Measurements from ENCODE around the gene CSF3. TPM values are rescaled to one million over a fixed set of nuclear protein-coding genes. Genes with fewer than 3 reads are reported as not detected.
"Not testable (repeated sequence)": the region's sequence is repeated elsewhere in the genome, so short reads cannot be mapped to it uniquely, and the experiment has no call there.

The CSF3 gene
- total RNA-seq, 1 experiment from 2014 or later, result not detected

DNA sequence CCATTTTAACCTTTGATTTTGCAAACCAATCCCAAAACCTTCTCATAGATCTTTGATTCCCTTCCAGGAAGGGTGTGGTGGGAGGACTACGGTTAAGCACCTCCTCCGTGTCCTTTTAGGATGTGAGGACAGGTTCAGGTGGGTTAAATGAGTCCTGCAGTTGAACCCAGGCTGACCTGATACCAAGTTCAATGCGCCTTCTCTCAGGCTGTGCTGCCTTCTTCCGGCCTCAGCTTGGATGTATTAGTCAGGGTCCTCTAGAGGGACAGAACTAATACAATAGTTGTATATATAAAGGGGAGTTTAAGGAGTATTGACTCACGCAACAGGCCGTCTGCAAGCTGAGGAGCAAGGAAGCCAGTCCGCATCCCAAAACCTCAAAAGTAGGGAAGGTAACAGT is 10.5 kb upstream of the CSF3 start (continued):
- TF ChIP-seq, protein P1, sequence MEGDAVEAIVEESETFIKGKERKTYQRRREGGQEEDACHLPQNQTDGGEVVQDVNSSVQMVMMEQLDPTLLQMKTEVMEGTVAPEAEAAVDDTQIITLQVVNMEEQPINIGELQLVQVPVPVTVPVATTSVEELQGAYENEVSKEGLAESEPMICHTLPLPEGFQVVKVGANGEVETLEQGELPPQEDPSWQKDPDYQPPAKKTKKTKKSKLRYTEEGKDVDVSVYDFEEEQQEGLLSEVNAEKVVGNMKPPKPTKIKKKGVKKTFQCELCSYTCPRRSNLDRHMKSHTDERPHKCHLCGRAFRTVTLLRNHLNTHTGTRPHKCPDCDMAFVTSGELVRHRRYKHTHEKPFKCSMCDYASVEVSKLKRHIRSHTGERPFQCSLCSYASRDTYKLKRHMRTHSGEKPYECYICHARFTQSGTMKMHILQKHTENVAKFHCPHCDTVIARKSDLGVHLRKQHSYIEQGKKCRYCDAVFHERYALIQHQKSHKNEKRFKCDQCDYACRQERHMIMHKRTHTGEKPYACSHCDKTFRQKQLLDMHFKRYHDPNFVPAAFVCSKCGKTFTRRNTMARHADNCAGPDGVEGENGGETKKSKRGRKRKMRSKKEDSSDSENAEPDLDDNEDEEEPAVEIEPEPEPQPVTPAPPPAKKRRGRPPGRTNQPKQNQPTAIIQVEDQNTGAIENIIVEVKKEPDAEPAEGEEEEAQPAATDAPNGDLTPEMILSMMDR (IDR thresholded peaks at IDR 0.05 in 2 of 3, conservative IDR thresholded peaks at IDR 0.05 in 1 of 3; ENCODE audit: borderline replicate concordance in 1 of 3, insufficient read depth in 1 of 3, low read depth in 2 of 3, low read length in 2 of 3), result no peak
- TF ChIP-seq SP1 (IDR thresholded peaks at IDR 0.05; ENCODE audit: low read depth), result no peak
- no peak for TF ChIP-seq YY1 (IDR thresholded peaks at IDR 0.05; ENCODE audit: extremely low read depth, insufficient replicate concordance, low read depth, low read length)
- no peak for TF ChIP-seq RAD21 (IDR thresholded peaks at IDR 0.05; ENCODE audit: low read depth)
- TF ChIP-seq CBX3 (IDR thresholded peaks at IDR 0.05; ENCODE audit: low read depth), result no peak

DNA sequence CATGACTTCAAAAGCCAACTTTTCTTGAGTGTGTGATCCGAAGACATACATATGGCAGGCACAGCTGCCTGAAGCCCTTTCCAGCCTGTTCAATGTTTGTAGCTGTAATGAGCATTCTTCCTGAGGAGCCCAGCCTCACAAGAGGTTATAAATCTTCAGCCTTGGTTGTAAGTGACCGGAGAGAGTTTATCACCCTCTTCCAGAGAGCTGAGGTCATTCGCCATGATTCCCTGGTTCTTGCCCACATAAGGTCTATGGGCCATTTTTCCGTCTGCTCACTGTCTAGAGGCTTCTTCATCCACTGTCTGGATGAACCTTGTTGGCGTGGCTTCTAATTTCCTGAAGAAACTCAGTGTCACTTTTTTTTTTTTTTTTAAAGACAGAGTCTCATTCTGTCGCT is 9.7 kb upstream of the CSF3 start:
- no peaks in the 10 kb centered on the region for H3K4me1 ChIP-seq (ENCODE audit: control insufficient read depth in 1 of 2, insufficient read depth in 2 of 2, low read length in 2 of 2)
- POLR2A ChIA-PET, result no interaction called here
- no peak for DNase-seq (ENCODE audit: low read depth, low spot score)
- no peak overlapping the region for H3K9ac ChIP-seq (ENCODE audit: low read length)
- BruUV-seq (replicated peaks), result no TSS peak
- no peaks in the 10 kb centered on the region for H3K36me3 ChIP-seq (ENCODE audit: control insufficient read depth in 1 of 2, insufficient read depth in 2 of 2, low read length in 2 of 2)
- H3K27me3 ChIP-seq (ENCODE audit: insufficient read depth, low read length), result no peaks in the 10 kb centered on the region
- H3K4me2 ChIP-seq (ENCODE audit: low read length), result no peak overlapping the region
- TF ChIP-seq FOSL1 (IDR thresholded peaks at IDR 0.05; ENCODE audit: low read depth) (no peak), TCF7L2 (IDR thresholded peaks at IDR 0.05; ENCODE audit: borderline replicate concordance, extremely low read depth, insufficient read depth, insufficient read length) (no peak), ZFX (IDR thresholded peaks at IDR 0.05) (no peak), POLR2A (IDR thresholded peaks at IDR 0.05; ENCODE audit: borderline replicate concordance, extremely low read depth, insufficient read depth, insufficient read length) (no peak)
- H3K27ac ChIP-seq (ENCODE audit: low read depth, low read length), result no peak overlapping the region
- RAD21 ChIA-PET (ENCODE audit: low non-redundant PET in 1 of 2, low total read pairs in 2 of 2, uncharacterized antibody in 2 of 2, unreplicated experiment in 2 of 2), result no interaction called here
- no peak for ATAC-seq
- H4K20me1 ChIP-seq (ENCODE audit: insufficient read depth), result no peaks in the 10 kb centered on the region
- H3K9me2 ChIP-seq (ENCODE audit: insufficient read depth), result no peaks in the 10 kb centered on the region
- H2AFZ ChIP-seq (ENCODE audit: low read depth, low read length, poor library complexity, severe bottlenecking), result no peak overlapping the region
- no peak overlapping the region for H3K4me3 ChIP-seq (replicated peaks in 1 of 2; ENCODE audit: low read depth in 1 of 2, low read length in 2 of 2)
- H3K9me3 ChIP-seq (ENCODE audit: control insufficient read depth in 1 of 2, insufficient read depth in 1 of 2, low read depth in 1 of 2, low read length in 2 of 2), result no peaks in the 10 kb centered on the region
- no peaks in the 10 kb centered on the region for H3K79me2 ChIP-seq (ENCODE audit: insufficient read depth, low read length)
- intact Hi-C loops (cut with micrococcal nuclease), result no loop called here
- CTCF ChIA-PET, result interaction anchor here (1.5 kb wide), 1 partner anchor 8 kb away, joined by 6 read pairs; no protein-coding TSS in a partner anchor

DNA sequence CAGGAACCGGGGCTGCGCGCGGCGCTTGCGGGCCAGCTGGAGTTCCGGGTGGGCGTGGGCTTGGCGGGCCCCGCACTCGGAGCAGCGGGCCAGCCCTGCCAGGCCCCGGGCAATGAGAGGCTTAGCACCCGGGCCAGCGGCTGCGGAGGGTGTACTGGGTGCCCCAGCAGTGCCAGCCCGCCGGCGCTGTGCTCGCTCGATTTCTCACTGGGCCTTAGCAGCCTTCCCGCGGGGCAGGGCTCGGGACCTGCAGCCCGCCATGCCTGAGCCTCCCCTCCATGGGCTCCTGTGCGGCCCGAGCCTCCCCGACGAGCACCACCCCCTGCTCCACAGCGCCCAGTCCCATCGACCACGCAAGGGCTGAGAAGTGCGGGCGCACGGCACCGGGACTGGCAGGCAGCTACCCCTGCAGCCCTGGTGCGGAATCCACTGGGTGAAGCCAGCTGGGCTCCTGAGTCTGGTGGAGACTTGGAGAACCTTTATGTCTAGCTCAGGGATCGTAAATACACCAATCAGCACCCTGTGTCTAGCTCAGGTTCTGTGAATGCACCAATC is 4.2 kb upstream of the CSF3 start:
- H3K4me1 ChIP-seq (ENCODE audit: control insufficient read depth in 1 of 2, insufficient read depth in 2 of 2, low read length in 2 of 2); H3K27me3 ChIP-seq (ENCODE audit: insufficient read depth, low read length); H3K4me3 ChIP-seq (replicated peaks in 1 of 2; ENCODE audit: low read depth in 1 of 2, low read length in 2 of 2); POLR2A ChIA-PET; BruUV-seq (replicated peaks); H3K79me2 ChIP-seq (ENCODE audit: insufficient read depth, low read length); CTCF ChIA-PET; H3K27ac ChIP-seq (ENCODE audit: low read depth, low read length); H3K9me2 ChIP-seq (ENCODE audit: insufficient read depth); H3K4me2 ChIP-seq (ENCODE audit: low read length); H3K36me3 ChIP-seq (ENCODE audit: control insufficient read depth in 1 of 2, insufficient read depth in 2 of 2, low read length in 2 of 2); H3K9me3 ChIP-seq (ENCODE audit: control insufficient read depth in 1 of 2, insufficient read depth in 1 of 2, low read depth in 1 of 2, low read length in 2 of 2); RAD21 ChIA-PET (ENCODE audit: low non-redundant PET in 1 of 2, low total read pairs in 2 of 2, uncharacterized antibody in 2 of 2, unreplicated experiment in 2 of 2); ATAC-seq; H3K9ac ChIP-seq (ENCODE audit: low read length); H2AFZ ChIP-seq (ENCODE audit: low read depth, low read length, poor library complexity, severe bottlenecking); H4K20me1 ChIP-seq (ENCODE audit: insufficient read depth); DNase-seq (ENCODE audit: low read depth, low spot score): not testable (repeated sequence)
- intact Hi-C loops (cut with micrococcal nuclease), result loop anchor here (5.0 kb wide), 2 partner anchors 281 to 346 kb away; no protein-coding TSS in a partner anchor

DNA sequence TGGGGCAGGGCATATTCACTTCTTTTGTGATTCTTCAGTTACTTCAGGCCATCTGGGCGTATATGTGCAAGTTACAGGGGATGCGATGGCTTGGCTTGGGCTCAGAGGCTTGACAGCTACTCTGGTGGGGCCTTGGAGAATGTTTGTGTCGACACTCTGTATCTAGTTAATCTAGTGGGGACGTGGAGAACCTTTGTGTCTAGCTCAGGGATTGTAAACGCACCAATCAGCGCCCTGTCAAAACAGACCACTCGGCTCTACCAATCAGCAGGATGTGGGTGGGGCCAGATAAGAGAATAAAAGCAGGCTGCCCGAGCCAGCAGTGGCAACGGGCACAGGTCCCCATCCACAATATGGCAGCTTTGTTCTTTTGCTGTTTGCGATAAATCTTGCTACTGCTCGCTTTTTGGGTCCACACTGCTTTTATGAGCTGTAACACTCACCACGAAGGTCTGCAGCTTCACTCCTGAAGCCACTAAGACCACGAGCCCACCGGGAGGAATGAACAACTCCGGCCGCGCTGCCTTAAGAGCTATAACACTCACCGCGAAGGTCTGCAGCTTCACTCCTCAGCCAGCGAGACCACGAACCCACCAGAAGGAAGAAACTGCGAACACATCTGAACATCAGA is 3.1 kb upstream of the CSF3 start:
- BruUV-seq (replicated peaks); H3K9me3 ChIP-seq (ENCODE audit: control insufficient read depth in 1 of 2, insufficient read depth in 1 of 2, low read depth in 1 of 2, low read length in 2 of 2); H3K9ac ChIP-seq (ENCODE audit: low read length); H4K20me1 ChIP-seq (ENCODE audit: insufficient read depth); H3K27me3 ChIP-seq (ENCODE audit: insufficient read depth, low read length); H3K4me2 ChIP-seq (ENCODE audit: low read length); H3K36me3 ChIP-seq (ENCODE audit: control insufficient read depth in 1 of 2, insufficient read depth in 2 of 2, low read length in 2 of 2); H2AFZ ChIP-seq (ENCODE audit: low read depth, low read length, poor library complexity, severe bottlenecking); H3K27ac ChIP-seq (ENCODE audit: low read depth, low read length); H3K4me1 ChIP-seq (ENCODE audit: control insufficient read depth in 1 of 2, insufficient read depth in 2 of 2, low read length in 2 of 2); ATAC-seq; POLR2A ChIA-PET; H3K79me2 ChIP-seq (ENCODE audit: insufficient read depth, low read length); RAD21 ChIA-PET (ENCODE audit: low non-redundant PET in 1 of 2, low total read pairs in 2 of 2, uncharacterized antibody in 2 of 2, unreplicated experiment in 2 of 2); DNase-seq (ENCODE audit: low read depth, low spot score); H3K9me2 ChIP-seq (ENCODE audit: insufficient read depth); H3K4me3 ChIP-seq (replicated peaks in 1 of 2; ENCODE audit: low read depth in 1 of 2, low read length in 2 of 2): not testable (repeated sequence)
- intact Hi-C loops (cut with micrococcal nuclease), result loop anchor here (5.0 kb wide), 2 partner anchors 280 to 345 kb away; no protein-coding TSS in a partner anchor
- CTCF ChIA-PET, result interaction anchor here (2.0 kb wide), 1 partner anchor 15 kb away, joined by 9 read pairs; no protein-coding TSS in a partner anchor

All from HCT116 (cell line).